Epidermal melanocyte (primary cell): ENCODE results near the gene PHF5A.

Source experiments
- DNase-seq: peaks from one replicate; pipeline ENCODE4 v3.0.0; 2011; ENCODE audit warnings: low spot score; ENCODE audit not compliant: insufficient read length

PHF5A gene, protein sequence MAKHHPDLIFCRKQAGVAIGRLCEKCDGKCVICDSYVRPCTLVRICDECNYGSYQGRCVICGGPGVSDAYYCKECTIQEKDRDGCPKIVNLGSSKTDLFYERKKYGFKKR

DNA sequence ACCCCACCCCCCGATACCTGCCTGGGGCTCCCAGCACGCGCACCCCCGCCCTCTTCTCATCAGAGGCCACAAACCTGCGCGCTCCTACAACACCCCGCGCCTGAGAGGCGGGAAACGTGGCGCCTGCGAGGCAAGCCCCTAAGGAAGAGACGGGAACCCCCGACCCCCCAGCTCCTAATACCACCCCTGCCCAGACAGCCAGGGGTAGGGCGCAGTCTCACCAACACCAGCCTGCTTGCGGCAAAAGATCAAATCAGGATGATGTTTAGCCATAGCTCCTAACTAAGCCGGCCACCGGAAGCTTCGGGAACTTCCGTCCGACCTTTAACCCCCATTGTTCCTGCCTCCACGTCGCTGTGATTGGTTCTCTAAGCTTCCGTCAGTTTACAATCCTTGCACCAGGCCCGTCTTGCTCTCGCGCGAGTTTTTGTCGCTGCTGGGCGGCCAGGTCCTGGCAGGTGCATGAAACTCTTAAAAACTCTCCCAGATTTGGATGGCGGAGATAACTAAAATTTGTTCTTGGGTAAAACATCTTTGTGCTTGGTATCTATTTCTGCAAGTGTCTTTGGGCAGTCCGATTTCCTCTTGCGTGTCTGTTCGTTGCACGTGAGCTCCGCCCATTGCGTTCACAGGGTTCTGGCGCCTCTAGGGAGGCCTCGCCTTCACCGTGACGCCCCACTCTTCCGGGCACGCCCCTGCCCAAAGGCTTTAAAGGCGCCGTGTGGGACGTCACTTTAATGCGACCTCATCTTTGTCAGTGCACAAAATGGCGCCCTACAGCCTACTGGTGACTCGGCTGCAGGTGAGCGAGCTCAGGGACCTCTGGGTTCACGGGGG, at the start of gene PHF5A, which contains the start of gene ACO2:
Gene PHF5A, minus strand, starts transcription at position 312 of the 837 bp plus-strand sequence. Its CDS starts 39 bp downstream, at position 273.
Gene ACO2, plus strand, starts transcription at position 737 of the 837 bp plus-strand sequence. Its CDS starts 30 bp downstream, at position 767.
- DNase-seq = peak; percentile 97

GRCh38 chr22:41518048-41518347, 49.5 kb upstream of the PHF5A start:
- no peak for DNase-seq

GRCh38 chr22:41517172-41518047, 48.9 kb upstream of the PHF5A start:
- DNase-seq = peak; percentile 59

DNA sequence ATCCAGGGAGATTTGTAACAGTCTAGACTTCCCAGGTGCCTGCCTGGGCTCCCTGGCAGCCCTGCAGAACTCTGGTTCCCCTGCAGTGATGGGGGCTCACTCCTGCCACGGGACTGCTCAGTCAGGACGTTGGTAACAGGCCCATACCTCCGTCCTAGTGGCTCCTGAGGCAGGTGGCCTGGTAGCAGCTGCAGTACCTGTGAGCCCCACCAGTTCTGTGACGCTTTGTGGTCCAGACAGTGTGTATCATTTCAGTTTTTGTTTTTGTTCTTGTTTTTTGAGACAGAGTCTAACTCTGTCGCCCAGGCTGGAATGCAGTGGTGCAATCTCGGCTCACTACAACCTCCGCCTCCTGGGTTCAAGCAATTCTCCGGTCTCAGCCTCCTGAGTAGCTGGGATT, 48.0 kb upstream of the PHF5A start:
- no peak for DNase-seq

GRCh38 chr22:41513391-41513790, 44.9 kb upstream of the PHF5A start:
- no peak for DNase-seq

GRCh38 chr22:41512421-41513194, 44.1 kb upstream of the PHF5A start:
- peak; percentile 39 for DNase-seq

GRCh38 chr22:41511521-41511968, 43.1 kb upstream of the PHF5A start:
- DNase-seq = no peak

GRCh38 chr22:41508770-41509170, 40.3 kb upstream of the PHF5A start:
- DNase-seq = no peak

GRCh38 chr22:41507330-41508063, 39.0 kb upstream of the PHF5A start:
- DNase-seq = no peak

DNA sequence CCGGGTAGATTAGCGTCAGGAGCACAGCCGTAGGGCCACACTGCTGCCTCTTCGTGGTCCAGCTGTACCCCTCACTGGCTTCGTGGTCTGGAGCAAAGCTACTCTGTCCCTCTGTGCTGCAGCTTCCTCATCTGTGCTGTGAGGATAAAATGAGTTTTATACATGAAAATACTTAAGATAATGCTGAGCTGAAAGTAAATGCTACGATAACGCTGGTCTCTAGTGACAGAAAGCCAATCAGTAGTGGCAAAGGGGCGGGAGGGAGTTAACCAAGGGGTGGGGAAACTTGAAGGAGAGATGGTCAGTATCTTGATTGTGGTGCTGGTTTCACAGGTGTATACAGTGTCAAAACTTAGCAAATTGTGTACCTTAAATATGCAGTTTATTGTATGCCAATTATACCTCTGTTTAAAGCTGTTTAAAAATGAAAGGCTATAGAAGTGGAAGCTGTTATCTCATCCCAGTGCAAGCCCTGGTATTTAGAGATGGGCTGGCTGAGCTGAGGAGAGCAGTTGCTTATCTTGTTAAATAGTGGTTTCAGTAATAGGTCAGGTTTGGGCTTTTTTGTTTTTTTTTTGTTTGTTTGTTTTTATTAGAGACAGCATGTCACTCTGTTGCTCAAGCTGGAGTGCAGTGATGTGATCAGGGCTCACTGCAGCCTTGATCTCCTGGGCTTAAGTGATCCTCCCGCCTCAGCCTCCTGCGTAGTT, 37.2 kb upstream of the PHF5A start:
- DNase-seq = no peak

DNA sequence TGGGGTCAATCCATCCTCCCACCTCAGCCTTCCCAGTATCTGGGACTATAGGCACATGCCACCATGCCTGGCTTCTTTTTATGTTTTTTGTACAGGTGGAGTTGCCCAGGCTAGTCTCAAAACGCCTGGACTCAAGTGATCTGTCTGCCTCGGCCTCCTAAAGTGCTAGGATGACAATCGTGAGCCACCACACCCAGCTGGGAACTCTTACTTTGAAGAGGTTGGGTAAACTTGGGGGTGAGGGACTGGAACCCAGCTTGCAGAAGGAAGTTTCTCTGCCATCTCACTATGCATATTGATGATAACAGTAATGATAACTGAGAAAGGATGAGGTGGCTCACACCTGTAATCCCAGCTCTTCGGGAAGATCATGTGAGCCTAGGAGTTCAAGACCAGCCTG, 36.3 kb upstream of the PHF5A start:
- DNase-seq = no peak

DNA sequence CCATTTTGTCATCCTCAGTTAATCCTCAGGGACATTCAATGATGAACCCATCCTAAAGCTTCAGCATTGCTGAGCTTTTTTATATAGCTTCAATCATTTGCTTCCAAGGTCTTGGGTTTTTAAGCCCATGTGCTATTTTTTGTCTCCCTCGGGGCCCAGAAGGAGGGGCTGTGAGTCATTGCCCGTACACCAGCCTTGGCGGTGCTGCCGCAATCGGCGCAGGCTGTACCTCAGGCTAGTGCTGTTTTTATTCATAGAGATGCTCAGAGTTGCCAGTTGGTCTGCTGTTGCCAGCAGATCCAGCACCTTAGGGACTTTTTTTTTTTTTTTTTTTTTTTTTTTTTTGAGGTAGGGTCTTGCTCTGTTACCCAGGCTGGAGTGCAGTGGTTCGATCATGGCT, 35.9 kb upstream of the PHF5A start:
- DNase-seq = no peak

DNA sequence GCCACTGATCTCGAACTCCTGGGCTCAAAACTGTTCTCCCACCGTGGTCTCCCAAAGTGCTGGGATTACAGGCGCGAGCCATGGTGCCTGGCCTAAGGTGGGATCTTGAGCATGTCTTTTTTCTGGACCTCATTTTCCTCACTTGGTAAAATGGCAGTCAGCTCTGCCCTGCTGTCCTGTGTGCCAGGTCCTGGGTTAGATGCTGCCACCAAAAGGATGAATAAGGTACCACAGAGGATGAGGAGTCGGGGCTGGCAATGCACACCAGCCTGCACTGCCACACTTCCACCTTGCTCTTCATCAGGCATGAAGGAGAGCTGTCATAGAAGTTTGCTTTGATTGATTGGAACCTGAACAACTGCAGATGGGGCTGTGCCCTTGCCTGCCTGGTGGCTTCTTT, 32.7 kb upstream of the PHF5A start:
- DNase-seq = no peak

DNA sequence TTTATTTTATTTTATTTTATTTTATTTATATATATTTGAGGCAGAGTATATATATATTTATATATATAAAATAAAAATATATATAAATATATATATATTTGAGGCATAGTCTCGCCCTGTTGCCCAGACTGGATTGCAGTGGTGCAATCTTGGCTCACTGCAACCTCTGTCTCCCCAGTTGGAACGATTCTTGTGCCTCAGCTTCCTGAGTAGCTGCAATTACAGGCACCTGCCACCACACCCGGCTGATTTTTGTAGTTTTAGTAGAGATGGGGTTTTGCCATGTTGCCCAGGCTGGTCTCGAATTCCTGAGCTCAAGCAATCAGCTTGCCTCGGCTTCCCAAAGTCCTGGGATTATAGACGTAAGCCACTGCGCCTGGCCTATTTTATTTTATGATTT, 31.8 kb upstream of the PHF5A start:
- no peak for DNase-seq

DNA sequence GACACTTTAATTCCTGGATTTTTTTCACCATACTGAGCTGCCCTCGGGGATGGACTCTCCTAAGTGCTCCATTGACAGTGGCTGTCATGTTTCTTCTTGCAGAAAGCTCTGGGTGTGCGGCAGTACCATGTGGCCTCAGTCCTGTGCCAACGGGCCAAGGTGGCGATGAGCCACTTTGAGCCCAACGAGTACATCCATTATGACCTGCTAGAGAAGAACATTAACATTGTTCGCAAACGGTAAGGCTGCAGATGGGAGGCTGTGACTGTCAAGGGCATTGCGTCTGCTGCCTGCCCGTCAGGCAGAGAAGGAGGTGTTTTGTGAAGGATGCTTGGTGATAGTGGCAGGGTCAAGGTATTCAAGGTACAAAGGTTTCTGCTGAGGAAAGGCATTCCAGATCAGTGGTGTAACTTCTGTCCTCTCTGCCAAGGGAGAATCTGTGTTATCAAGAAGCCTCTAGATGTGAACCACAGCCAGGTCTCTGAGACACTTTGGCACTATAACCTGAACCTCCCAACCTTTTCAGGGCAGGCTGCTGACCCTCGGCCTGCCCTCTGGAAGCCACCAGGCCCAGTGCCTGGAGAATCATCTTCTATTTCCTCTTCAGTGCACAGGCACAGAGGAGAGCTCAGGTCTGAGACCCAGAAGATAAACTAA, 31.3 kb upstream of the PHF5A start:
- no peak for DNase-seq

DNA sequence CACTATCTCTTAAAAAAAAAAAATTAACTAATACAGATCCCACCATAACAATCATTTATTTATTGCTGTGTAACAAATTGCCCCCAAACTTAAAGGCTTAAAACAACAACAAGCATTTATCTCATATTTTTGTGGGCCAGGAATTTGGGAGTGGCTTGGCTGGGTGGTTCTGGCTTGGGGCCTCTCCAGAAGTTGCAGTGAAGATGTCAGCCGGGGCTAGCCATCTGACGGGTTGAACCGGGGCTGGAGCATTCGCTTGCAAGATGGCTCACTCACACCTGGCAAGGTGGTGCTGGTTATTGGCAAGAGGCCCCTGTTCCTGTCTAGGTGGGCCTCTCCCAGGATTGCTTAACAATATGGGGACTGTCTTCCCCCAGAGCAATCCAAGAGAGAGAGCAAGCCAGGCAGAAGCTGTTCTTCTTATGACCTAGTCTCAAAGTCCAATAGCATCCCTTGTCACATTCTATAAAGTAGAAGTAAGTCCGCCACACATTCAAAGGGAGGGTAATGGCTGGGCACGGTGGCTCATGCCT, 29.9 kb upstream of the PHF5A start:
- DNase-seq = no peak

DNA sequence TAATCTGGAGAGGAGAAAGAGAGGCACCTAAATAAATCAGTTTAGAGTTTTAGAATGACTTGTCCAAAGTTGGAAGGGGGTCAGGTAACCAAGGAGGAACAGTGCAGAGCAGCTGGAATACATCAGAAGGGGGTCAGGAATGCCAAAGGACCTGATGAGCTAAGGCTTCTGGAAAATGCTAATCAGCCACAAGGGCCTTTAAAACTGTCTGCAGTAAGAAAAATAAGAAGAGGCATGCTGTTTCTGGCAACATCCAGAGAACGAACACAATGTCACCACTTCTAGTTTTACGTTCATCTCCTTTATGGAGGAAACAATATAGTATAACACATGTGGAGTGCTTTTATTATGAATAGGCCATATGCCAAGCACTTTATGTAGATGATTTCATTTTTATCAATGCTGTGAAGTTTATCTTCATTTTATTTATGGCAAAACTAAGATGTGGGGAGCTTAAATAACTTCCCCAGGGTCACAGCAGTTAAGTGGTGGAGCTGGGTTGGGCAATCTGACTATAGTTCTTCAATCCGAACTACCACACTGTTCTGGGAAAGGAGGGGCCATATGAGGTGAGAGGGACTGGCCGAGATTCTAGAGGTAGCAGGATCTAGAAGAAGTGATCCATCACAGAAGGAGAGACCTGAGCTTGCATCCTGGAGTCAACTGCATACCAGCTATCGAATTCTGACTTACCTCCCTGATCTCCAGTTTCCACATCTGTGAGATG, 23.0 kb upstream of the PHF5A start:
- no peak for DNase-seq

GRCh38 chr22:41488596-41489385, 20.3 kb upstream of the PHF5A start:
- DNase-seq = no peak
